Measurements from ENCODE around the gene MXRA8.
A peak's percentile ranks its signal among the peaks of the same experiment; 100 is the strongest.
"Not testable (repeated sequence)": the region's sequence is repeated elsewhere in the genome, so short reads cannot be mapped to it uniquely, and the experiment has no call there.

MXRA8 gene, protein sequence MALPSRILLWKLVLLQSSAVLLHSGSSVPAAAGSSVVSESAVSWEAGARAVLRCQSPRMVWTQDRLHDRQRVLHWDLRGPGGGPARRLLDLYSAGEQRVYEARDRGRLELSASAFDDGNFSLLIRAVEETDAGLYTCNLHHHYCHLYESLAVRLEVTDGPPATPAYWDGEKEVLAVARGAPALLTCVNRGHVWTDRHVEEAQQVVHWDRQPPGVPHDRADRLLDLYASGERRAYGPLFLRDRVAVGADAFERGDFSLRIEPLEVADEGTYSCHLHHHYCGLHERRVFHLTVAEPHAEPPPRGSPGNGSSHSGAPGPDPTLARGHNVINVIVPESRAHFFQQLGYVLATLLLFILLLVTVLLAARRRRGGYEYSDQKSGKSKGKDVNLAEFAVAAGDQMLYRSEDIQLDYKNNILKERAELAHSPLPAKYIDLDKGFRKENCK

DNA sequence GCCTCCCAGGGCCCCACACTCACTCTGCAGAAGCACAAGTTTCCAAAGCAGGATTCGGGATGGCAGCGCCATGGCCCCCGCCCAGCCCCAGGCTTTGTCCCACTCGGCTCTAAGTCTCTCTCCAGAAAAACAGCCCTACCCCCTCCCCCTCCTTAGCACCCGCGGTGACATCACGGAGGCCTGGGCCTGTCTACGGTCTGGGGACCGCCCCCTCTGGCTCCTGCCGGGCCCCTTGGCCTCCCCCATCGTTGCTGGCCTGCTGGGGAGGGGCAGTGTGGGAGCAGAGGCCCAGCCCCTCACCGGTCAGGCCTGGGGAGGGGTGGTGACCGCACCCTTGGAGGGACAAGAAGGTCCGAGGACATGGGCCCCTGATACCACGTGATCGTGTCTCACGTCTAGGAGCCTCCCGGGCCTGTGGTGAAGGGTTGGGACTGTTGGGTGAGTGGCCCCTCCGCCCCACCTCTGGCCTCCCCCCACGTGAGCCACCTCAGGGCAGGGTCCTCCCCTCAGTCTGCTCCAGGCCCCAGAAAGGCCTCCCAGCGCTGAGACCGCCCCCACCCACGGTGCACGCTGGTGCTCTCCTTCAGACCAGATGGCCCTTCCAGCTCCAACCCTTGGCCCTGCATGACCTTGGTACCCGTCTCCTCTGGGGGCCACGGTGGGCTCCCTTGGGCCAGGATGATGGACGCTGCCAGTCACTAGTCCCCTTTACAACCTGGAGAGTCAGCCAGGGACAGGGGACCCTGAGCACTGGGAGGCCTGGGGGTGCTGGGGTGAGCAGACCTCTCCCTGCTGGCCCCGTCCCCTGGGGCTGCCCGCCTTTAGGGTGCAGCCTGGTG is at the start of gene MXRA8:
TSS of gene MXRA8 (minus strand) at position 123 of the 839 bp plus-strand sequence. CDS start at position 72, 51 bp downstream.
- DNase-seq = no peak

DNA sequence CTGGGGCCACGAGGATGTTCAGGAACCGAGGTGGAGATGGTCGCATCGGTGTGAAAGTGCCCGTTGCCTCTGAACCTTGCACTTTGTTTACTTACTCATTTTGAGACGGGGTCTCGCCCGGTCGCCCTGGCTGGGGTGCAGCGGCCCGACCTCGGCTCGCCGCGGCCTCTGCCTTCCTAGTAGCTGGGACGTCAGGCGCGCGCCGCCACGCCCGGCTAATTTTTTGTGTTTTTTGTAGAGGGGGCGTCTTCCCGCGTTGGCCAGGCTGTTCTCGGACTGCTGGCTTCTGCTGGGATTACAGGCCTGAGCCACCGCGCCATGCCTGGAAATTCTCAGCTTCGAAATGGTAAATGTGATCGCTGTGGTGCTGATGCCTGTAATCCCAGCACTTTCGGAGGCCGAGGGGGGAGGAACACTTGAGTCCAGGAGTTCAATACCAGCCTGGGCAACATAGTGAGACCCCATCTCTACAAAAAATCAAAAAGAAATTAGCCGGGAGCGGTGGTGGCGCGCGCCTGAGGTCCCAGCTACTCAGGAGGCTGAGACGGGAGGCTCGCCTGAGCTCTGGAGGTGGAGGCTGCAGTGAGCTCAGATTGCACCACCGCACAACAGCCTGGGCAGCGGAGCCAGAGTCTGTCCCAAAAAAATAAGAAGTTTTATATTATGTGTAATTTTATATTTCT is 49.4 kb upstream of the MXRA8 start:
- no peak for DNase-seq

DNA sequence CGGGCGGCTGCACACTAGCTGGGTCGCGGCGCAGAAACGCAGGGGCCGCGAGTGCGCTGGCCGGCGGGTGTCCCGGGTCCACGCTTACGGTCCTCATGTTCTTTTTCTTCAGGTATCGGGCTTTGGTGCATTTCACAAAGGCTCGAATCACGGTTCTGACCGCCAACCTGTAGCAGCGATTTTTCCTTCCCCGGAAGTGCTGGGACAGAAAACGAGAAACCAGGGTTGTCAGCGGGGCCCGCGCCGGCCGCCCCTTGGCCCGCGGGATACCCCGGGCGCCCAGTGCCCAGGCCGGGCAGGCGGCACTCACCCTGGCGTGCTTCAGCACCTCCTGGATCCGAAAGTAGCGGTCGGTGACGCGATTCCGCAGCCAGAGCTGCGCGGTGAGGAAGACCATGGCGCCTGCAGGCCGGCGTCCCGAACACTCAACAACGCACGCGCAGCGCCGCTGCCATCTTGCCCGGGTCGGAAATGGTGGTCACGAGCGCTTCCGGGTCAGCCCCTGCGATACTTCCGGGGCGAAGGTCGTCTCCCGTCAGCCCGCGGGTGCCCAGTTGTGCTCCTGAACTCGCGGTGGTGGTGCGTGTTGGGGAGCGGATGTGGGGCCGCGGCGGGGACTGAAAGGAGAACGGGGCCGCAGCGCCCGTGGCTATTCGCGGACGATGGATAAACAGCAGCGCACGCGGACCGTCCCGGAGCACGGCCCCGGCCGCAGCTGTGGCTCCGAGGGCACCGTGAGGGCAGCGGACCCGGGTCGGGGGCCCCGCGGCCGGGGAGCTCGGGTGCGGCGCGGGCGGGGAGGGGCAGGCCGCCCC is 48.7 kb upstream of the MXRA8 start, which contains the start of gene MRPL20:
TSS of gene MRPL20 (minus strand) at position 473 of the 815 bp plus-strand sequence. CDS start at position 397, 76 bp downstream.
- DNase-seq = peak; percentile 73

DNA sequence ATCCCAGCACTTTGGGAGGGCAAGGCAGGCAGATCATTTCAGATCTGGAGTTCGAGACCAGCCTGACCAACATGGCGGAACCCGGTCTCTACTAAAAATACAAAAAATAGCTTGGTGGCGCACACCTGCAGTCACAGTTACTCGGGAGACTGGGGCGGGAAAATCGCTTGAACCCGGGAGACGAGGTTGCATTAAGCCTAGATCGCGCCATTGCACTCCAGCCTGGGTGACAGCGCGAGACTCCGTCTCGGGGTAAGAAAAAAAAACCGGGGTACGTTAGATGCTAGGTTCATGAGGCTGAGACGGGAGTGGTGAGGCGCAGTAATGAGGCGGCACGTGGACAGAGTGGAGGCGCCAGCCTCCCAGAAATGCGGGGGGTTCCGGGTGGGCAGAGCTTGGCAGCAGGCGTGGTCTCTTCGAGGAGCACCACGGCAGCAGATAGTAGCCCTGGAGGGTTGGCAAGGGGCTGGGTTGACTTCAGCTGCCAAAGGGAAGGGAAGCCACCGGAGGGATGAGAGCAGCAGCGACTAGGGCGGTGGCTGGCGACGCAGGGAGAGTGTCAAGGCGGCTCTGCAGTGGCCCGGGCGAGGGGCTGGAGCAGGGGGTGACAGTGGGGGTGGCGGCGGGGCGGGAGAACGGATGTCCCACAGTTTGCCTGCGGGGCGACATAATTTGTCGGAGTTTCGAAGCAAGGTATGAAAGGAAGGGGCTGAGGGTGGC is 47.9 kb upstream of the MXRA8 start:
- no peak for DNase-seq

DNA sequence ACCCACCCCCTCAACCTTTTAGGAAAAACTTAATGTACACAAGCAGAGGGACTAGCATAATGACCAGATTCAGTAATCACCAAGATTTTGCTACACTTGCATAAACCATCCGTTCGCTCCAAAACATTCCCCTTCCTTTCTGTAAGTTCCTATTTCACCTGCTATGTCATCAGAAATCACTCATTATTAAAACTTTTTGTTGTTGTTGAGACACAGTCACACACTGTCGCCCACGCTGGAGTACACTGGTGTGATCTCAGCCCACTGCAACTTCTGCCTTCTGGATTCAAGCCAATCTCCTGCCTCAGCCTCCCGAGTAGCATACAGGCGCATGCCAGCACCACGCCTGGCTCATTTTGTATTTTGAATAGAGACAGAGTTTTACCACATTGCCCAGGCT is 45.3 kb upstream of the MXRA8 start:
- no peak for DNase-seq

DNA sequence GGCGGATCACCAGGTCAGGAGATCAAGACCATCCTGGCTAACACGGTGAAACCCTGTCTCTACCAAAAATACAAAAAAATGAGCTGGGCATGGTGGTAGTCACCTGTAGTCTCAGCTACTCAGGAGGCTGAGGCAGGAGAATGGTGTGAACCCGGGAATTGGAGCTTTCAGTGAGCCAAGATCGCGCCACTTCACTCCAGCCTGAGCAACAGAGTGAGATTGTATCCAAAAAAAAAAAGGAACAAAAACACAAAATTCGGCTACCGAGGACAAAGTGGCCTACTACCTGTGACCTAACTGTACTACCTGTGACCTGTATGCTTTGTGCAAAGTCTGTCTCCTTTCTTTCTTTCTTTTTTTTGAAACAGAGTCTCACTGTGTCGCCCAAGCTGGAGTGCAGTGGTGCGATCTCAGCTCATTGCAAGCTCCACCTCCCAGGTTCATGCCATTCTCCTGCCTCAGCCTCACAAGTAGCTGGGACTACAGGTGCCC is 44.6 kb upstream of the MXRA8 start:
- DNase-seq = not testable (repeated sequence)

DNA sequence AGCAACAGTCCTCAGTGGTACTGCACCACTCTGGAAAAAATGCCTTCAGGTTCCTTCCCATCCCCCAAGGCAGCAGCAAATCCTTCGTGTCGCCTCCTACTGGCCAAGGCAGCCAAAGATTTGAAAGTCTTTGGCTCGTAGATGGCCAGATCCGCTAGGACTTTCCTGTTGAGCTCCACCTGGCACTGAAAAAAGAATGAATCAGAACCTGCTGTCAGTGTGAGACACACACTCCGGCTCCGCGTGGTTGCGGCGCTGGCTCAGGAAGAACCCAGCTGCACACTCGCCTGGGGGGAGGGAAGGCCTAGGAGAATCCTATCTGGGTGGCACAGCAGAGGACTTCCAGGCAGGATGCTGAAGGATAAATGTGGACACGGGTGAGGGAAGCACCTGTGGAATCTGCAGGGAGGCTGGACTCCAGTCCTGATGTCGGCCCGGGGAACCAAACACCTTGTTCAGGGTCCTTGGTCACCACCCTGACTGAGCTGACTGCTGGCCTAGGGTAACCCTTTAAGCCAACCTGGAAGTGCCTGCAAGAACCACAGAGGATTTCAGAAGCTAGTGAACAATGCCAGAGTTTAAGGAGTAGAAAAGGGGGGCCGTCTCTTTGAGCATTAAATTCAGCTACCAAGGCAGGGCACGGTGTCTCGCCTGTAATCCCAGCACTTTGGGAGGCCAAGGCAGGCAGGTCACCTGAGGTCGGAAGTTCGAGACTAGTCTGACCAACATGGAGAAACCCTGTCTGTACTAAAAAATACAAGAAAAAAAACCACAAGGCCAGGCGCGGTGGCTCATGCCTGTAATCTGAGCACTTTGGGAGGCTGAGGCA is 43.9 kb upstream of the MXRA8 start:
- DNase-seq = peak; percentile 8

DNA sequence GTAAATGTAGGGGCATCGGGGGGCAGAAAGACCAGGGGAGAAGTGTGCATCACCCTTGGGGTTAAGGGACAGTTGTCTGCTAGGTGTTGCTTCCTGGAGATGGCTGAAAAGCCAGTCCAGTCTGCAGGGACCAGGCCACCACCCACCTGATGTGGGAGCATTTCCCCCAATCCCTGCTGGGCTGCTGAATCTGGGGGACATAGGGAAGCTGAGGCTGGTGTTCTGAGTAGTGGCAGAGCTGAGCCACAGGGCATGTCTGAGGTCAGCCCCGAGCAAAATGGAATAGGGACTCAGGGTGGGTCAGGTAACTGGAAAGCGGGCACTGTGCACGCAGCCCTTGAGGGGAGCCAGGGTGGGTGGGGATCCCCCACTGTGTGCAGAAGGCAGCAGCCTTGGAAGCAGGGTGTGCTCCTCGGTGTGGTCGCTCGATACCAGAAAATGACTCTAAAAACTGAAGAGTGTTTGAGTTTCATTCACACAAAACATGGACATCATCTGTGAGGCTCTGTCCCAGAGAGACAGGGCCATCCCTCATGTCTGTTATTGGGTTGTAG is 43.2 kb upstream of the MXRA8 start:
- DNase-seq = no peak

DNA sequence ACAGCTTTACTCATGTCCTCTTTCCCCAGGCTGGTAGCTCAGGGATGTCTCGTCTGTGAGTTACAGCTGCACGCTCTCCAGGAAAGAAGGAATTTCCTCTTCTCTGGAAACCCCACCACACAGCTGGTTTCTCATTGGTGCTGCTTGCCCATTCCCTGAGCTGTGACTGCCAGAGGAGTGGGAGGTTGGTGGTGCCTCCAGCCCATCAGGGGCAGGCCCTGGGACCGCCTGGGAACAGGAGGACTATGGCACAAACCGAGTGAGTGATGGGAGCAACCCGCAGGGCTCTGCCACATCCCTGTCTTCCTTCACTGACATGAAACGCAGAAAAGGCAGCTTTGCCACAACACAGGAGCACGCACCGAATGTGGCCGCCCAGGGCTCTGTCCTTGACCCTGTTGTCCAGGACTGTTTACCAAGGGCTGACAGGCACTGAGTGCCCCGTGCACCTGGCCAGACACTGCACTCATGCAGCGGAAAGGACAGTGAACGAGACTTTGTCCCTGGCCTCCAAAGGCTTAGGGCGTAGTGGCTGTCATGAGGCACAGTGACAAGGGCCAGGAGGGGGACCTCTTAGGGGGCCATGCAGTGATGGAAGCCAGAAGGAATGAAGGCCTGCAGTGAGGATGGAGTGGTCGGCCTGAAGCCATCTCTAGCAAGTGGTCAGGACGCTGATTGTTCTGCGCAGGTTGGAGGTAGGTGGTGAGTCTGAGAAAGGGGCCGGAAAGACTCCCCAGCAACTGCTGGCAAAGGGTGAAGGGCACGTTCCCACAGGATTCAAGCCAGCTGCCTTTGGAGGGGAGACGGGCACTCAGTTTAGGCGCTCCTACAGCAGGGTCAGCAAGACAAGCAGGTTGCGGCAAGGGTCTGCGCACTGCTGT is 42.5 kb upstream of the MXRA8 start:
- no peak for DNase-seq

DNA sequence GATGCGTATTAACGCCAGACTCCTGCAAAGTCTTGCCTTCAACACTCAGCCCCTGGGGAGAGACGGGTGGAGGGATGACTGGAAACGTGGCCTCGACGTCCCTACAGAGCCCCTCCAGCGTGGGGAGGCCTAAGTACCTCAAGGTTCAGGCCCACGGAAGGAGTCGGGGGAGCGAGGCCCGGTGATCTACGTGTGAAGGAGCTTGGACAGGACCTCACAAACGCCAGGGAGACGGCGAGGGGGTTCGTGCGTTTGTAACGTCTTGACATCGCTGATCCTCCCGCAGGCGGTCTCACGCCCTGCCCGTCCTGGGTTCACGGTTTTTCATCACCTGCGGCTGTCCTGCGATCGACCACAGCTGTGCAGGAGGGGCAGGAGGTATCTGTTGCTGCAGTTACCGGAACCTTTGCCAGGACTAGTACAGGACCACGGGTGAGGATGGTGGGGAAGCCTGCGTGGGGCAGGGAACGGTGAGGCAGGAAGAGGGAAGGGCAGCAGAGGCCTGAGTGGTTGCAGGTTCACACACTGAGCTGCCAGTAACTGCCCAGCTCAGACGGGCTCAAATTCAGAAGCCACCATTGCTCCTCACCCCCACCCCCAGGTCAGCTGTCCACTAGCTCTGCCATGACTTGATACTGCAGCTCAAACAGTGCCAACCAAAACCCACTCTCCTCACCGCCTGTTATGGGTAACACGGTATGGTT is 41.7 kb upstream of the MXRA8 start:
- no peak for DNase-seq

DNA sequence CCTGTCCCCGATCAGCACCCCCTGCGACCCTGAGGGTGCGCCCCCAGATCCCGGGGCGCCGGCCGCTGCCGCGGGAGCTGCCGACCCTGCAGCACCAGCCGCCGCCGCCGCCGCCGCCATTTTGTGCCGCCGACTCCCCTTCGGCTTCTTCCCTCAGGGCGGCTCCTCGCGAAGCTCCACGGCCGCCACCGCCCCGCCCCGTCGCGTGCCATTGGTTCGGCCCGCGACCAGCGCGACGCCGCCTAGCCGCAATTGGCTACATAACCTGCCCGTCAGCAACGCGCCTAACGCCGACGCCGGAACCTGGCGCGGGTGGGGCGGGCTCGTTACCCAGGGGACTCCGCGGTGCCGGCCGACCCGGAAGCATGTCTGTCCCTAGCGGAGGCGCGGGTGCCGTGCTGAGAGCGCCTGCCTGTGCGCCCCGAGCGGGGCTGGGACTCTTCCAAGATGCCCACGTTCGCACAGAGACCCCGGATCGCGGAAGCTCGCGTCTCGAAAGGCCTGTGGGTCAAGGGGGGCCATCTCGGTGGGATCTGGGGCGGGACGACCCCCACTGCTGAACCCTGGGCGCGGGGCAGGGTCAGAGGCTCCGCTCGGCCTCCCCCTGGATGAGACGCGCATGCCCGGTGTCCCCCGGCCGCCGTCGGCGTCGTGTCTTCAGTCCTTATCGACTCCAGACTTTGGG is 41.0 kb upstream of the MXRA8 start, which contains the start of gene CCNL2:
TSS of gene CCNL2 (minus strand) at position 149 of the 685 bp plus-strand sequence. CDS start at position 120, 29 bp downstream.
- DNase-seq = peak; percentile 91

DNA sequence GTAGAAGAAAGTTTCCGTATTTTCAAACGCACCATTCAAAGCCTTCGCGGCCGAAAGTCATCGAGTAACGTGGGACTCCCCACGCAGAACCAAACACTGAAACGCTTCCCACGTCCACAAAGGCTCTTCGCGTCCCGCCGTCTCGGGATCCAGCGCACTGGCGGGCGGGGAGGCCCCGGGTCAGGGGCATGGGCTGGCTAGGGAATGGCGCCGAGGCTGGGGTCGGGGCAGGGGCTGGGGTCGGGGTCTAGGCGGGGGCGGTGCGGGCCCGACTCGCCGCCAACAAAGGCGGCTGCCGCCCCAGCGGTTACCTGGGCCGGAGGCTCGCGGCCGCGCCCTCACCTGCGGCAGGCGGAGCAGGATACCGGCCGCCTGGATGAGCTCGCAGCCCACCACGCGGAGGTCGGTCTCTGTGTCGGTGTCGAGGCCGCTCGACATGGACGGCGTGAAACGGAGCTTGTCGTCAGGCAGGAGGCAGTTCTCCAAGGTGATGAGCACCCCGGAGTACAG is 40.4 kb upstream of the MXRA8 start:
- DNase-seq = no peak

DNA sequence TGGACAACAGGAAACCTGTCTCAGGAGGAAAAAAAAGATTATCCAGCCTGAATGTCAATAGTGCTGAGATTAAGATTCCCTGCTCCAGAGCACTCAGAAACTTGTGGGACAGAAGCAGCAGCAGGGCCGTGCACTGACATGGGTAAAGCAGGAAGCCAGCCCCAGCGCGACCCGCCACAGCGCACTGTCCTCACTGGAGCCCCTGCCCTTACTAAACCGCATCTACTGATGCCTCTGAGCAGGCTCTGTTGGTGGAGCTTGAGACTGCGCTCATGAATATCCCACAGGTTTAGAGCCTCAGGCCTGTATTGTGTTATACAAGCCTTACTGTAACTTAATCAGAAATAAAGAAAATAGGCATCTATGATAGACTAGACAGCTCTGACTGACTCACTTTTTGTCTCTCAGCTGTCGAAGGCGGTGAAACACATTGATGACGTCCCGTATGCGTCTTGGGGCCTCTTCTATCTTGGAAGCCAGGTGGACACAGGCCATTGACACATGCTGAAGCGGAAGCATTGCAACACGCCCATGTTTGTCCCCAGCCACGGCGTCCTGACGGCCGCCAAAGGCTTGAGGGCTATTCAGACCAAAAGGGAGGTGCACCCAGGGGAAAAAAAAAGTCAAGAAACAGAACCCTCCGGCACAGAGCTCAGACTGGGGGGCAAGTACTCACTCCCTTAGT is 39.6 kb upstream of the MXRA8 start:
- DNase-seq = no peak

DNA sequence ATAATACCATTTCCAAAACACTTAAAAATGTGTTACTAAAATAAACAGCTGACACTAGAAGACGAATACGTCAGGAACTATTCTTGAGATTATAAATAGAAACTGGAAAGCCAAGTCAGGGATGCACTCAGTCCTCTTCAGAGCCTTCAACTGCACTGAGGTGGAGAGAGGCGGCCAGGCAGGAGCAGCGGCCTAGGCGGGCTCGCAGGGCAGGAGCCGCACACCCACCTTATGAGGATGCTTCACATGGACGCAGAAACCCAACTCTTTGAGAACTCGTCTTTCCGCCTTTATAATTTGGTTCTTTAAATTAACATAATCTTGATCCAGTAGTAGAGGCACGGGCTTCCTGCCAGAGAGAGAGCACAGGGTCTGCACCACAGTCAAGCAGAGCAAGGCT is 36.8 kb upstream of the MXRA8 start:
- no peak for DNase-seq

DNA sequence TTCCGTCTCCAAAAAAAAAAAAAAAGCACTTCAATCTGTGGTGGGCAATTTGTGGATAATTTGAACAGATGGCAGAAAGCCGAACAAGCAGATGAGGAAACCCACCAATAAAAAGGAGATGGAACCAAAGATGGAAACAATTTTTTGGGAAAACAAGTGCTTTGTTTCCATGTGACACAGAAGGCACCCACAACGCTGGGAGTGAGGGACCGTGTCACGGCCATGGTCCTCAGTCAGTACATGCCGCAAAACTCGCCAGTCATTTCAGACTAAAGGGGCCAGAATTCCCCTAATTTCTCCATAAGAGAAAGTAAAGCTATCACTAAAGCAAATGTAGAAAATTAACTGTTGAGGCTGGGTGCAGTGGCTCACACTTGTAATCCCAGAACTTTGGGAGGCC is 35.8 kb upstream of the MXRA8 start:
- DNase-seq = no peak

DNA sequence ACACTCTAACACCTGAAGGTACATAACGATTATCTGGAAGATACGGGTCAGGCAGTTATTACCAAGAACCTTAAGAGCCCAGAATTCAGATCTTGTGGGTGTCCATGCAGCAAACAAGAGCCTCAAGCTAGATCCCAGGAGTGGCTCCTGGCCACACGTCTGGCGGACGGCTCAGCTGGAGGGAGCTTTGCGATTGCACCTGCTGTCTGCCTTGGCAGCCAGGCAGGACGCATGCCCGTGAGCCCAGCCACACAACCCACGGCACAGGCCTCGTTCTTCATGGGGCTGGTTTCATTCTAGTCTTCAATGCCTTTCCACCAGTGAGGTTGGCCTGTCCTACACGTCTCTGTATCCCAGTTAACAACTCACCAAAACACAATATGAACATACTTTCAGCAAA is 35.1 kb upstream of the MXRA8 start:
- DNase-seq = no peak

DNA sequence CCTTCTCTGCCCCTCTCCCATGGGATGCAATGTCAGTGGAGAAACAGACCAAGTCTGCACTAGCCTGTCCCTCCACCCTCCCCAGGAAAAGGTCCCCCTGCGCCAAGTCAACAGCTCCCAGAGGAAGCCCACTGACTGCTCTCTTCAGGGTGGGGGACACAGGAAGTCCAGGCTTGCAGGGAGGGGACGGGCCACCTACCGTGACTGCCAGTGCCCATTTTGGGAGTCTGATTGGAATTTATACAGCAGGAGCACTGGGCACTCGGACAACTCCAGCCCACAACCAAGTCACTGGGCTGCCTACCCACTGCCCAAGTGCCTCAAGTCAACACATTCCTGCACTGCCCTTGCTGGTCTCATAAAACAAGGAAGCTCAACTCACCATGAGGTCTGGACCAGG is 34.7 kb upstream of the MXRA8 start:
- no peak for DNase-seq
